A549 (cell line): Measurements from ENCODE around the gene ADAP2.
"Not testable (repeated sequence)": the region's sequence is repeated elsewhere in the genome, so short reads cannot be mapped to it uniquely, and the experiment has no call there.

Source experiments
- MAFK ChIP-seq: fragments of 450-650 bp; IDR thresholded peaks from 2 replicates; pipeline ENCODE4 v1.6.1; 2014; ENCODE audit not compliant: partially characterized antibody
- TF ChIP-seq, protein P1 (sequence below): IDR thresholded peaks from 2 replicates; pipeline ENCODE4 v1.6.1; 2012
- TF ChIP-seq, protein P2 (sequence below): fragments of >200 bp; sonication (Bioruptor Twin); formaldehyde crosslinking; IDR thresholded peaks from 3 replicates; pipeline ENCODE4 v1.5.1; 2016

DNA sequence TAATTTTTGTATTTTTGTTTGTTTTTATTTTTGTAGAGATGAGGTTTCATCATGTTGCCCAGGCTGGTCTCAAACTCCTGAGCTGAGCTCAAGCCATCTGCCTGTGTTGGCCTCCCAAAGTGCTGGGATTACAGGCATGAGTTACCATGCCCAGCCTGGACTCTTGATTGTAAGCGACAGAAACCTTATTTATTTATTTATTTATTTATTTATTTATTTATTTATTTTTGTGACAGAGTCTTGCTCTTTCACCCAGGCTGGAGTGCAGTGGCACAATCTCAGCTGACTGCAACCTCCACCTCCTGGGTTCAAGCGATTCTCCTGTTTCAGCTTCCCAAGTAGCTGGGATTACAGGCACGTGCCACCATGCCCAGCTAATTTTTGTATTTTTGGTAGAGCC, 8.1 kb downstream of the ADAP2 start:
- TF ChIP-seq, protein P1, sequence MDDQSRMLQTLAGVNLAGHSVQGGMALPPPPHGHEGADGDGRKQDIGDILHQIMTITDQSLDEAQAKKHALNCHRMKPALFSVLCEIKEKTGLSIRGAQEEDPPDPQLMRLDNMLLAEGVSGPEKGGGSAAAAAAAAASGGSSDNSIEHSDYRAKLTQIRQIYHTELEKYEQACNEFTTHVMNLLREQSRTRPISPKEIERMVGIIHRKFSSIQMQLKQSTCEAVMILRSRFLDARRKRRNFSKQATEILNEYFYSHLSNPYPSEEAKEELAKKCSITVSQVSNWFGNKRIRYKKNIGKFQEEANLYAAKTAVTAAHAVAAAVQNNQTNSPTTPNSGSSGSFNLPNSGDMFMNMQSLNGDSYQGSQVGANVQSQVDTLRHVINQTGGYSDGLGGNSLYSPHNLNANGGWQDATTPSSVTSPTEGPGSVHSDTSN = not testable (repeated sequence)
- not testable (repeated sequence) for TF ChIP-seq MAFK
- TF ChIP-seq, protein P2, sequence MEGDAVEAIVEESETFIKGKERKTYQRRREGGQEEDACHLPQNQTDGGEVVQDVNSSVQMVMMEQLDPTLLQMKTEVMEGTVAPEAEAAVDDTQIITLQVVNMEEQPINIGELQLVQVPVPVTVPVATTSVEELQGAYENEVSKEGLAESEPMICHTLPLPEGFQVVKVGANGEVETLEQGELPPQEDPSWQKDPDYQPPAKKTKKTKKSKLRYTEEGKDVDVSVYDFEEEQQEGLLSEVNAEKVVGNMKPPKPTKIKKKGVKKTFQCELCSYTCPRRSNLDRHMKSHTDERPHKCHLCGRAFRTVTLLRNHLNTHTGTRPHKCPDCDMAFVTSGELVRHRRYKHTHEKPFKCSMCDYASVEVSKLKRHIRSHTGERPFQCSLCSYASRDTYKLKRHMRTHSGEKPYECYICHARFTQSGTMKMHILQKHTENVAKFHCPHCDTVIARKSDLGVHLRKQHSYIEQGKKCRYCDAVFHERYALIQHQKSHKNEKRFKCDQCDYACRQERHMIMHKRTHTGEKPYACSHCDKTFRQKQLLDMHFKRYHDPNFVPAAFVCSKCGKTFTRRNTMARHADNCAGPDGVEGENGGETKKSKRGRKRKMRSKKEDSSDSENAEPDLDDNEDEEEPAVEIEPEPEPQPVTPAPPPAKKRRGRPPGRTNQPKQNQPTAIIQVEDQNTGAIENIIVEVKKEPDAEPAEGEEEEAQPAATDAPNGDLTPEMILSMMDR = not testable (repeated sequence)
